GM12878 (cell line): ENCODE data around the gene HASPIN. TPM values are rescaled to one million over a fixed set of nuclear protein-coding genes. Genes with fewer than 3 reads are reported as not detected.

Experiments used
- BHLHE40 ChIP-seq, 2 experiments: fragments of 450-650 bp in 1 of 2; IDR thresholded peaks; 2 replicates each; pipeline ENCODE4 v1.6.1; 2011 to 2017; ENCODE audit warnings: low read depth in 2 of 2, borderline replicate concordance in 1 of 2, improper control_type of control experiment in 1 of 2, low read length in 1 of 2, mild to moderate bottlenecking in 1 of 2
- BMI1 ChIP-seq: fragments of 450-650 bp; IDR thresholded peaks from 2 replicates; pipeline ENCODE4 v1.6.1; 2016; ENCODE audit warnings: mild to moderate bottlenecking, moderate library complexity, borderline replicate concordance
- CBX5 ChIP-seq: sonication (generic); IDR thresholded peaks from 2 replicates; pipeline ENCODE4 v1.6.1; 2016; ENCODE audit warnings: low read depth, moderate library complexity, mild to moderate bottlenecking, inconsistent platforms
- CREB1 ChIP-seq: IDR thresholded peaks from 2 replicates; pipeline ENCODE4 v1.6.1; 2012; ENCODE audit warnings: low read depth, mild to moderate bottlenecking, inconsistent platforms
- ESRRA ChIP-seq: IDR thresholded peaks from 2 replicates; pipeline ENCODE4 v1.6.1; 2012; ENCODE audit warnings: mild to moderate bottlenecking, low read length, improper control_type of control experiment
- MTA2 ChIP-seq: fragments of 450-650 bp; IDR thresholded peaks from 2 replicates; pipeline ENCODE4 v1.6.1; 2016; ENCODE audit warnings: low read depth, mild to moderate bottlenecking, moderate library complexity
- MXI1 ChIP-seq: fragments of 150-350 bp; IDR thresholded peaks from 2 replicates; pipeline ENCODE4 v1.6.1; 2011; ENCODE audit warnings: low read depth, mild to moderate bottlenecking, inconsistent platforms, low read length, improper control_type of control experiment
- NBN ChIP-seq: fragments of 450-650 bp; IDR thresholded peaks from 2 replicates; pipeline ENCODE4 v1.6.1; 2016
- NR2F1 ChIP-seq: fragments of 450-650 bp; conservative IDR thresholded peaks from 2 replicates; pipeline ENCODE4 v1.6.1; 2017; ENCODE audit warnings: mild to moderate bottlenecking
- POLR2A ChIP-seq: IDR thresholded peaks from 2 replicates; pipeline ENCODE4 v1.6.1; 2011; ENCODE audit warnings: low read depth, mild to moderate bottlenecking, low read length
- RAD21 ChIP-seq: IDR thresholded peaks from 2 replicates; pipeline ENCODE4 v1.6.1; 2011; ENCODE audit warnings: mild to moderate bottlenecking, low read depth, low read length, moderate library complexity; ENCODE audit not compliant: insufficient read depth
- RUNX3 ChIP-seq: IDR thresholded peaks from 2 replicates; pipeline ENCODE4 v1.6.1; 2012; ENCODE audit warnings: low read length, inconsistent platforms
- SMAD1 ChIP-seq: fragments of 450-650 bp; IDR thresholded peaks from 2 replicates; pipeline ENCODE4 v1.6.1; 2018; ENCODE audit warnings: mild to moderate bottlenecking, low read depth; ENCODE audit not compliant: partially characterized antibody
- SMAD5 ChIP-seq: IDR thresholded peaks from 2 replicates; pipeline ENCODE4 v1.6.1; 2016; ENCODE audit warnings: antibody characterized with exemption, low read depth
- SPI1 ChIP-seq: IDR thresholded peaks from 2 replicates; pipeline ENCODE4 v1.6.1; 2011; ENCODE audit warnings: low read depth, mild to moderate bottlenecking, low read length, moderate library complexity, borderline replicate concordance; ENCODE audit not compliant: insufficient read depth
- TCF3 ChIP-seq: IDR thresholded peaks from 2 replicates; pipeline ENCODE4 v1.6.1; 2012; ENCODE audit warnings: low read depth, mild to moderate bottlenecking, low read length, borderline replicate concordance; ENCODE audit not compliant: insufficient read depth
- YBX1 ChIP-seq: fragments of 450-650 bp; IDR thresholded peaks from 2 replicates; pipeline ENCODE4 v1.6.1; 2016; ENCODE audit warnings: antibody characterized with exemption
- ZNF207 ChIP-seq: fragments of 450-650 bp; IDR thresholded peaks from 2 replicates; pipeline ENCODE4 v1.6.1; 2014; ENCODE audit warnings: antibody characterized with exemption, mild to moderate bottlenecking, borderline replicate concordance
- ZNF217 ChIP-seq: fragments of 450-650 bp; IDR thresholded peaks from 2 replicates; pipeline ENCODE4 v1.6.1; 2017; ENCODE audit warnings: antibody characterized with exemption, mild to moderate bottlenecking
- ZNF24 ChIP-seq: fragments of 450-650 bp; IDR thresholded peaks from 2 replicates; pipeline ENCODE4 v1.6.1; 2017; ENCODE audit warnings: antibody characterized with exemption, mild to moderate bottlenecking
- ZNF274 ChIP-seq: IDR thresholded peaks from one replicate; pipeline ENCODE4 v1.8.0; 2011; ENCODE audit not compliant: insufficient read length, insufficient read depth
- ZNF384 ChIP-seq: IDR thresholded peaks from 2 replicates; pipeline ENCODE4 v1.6.1; 2012; ENCODE audit warnings: low read depth, mild to moderate bottlenecking, low read length, improper control_type of control experiment, borderline replicate concordance
- ZNF622 ChIP-seq: fragments of 450-650 bp; IDR thresholded peaks from 2 replicates; pipeline ENCODE4 v1.6.1; 2017; ENCODE audit warnings: mild to moderate bottlenecking, inconsistent platforms
- polyA plus RNA-seq, 11 experiments: library from polyadenylated mRNA; depleted of rRNA in 4 of 11; unstranded in 6 of 11; stranded (reverse) in 5 of 11; fragments of >200 nt; fragmentation: Nextera tagmentation in 4 of 11; fragmentation: Illumina TruSeq in 1 of 11; extraction: Ambion mirVana in 4 of 11; extraction: Trizol in 1 of 11; gene quantifications; 1 replicate in 1 of 11; 2 replicates in 10 of 11; pipeline versions ENCODE4 v1.2.1 to v1.2.3, GENCODE V29; 2011 to 2016; ENCODE audit warnings: inconsistent platforms in 2 of 11, missing spikeins in 2 of 11, low read depth in 1 of 11
- total RNA-seq, 4 experiments: library from RNA; depleted of rRNA in 3 of 4; stranded (reverse); fragments of >200 nt in 3 of 4; fragmentation: Illumina TruSeq in 1 of 4; extraction: Trizol in 1 of 4; gene quantifications; 2 replicates each; pipeline versions ENCODE4 v1.2.1 to v1.2.3, GENCODE V29; 2013 to 2021
- TF ChIP-seq, protein P1 (sequence below): IDR thresholded peaks from 2 replicates; pipeline ENCODE4 v1.6.1; 2012; ENCODE audit warnings: mild to moderate bottlenecking, low read depth, low read length
- TF ChIP-seq, protein P2 (sequence below): IDR thresholded peaks from 2 replicates; pipeline ENCODE4 v1.6.1; 2012; ENCODE audit warnings: low read depth, low read length, improper control_type of control experiment
- TF ChIP-seq, protein P3 (sequence below): IDR thresholded peaks from 2 replicates; pipeline ENCODE4 v1.6.1; 2011; ENCODE audit warnings: low read depth, mild to moderate bottlenecking, low read length, moderate library complexity, borderline replicate concordance; ENCODE audit errors: extremely low read depth

Gene HASPIN
- total and polyA plus RNA-seq, 10 of the 15 experiments (the other 5 are each of a cell fraction or from before 2014, with no cell fraction given) = 0.80 to 18.0 (median 10.1) TPM

DNA sequence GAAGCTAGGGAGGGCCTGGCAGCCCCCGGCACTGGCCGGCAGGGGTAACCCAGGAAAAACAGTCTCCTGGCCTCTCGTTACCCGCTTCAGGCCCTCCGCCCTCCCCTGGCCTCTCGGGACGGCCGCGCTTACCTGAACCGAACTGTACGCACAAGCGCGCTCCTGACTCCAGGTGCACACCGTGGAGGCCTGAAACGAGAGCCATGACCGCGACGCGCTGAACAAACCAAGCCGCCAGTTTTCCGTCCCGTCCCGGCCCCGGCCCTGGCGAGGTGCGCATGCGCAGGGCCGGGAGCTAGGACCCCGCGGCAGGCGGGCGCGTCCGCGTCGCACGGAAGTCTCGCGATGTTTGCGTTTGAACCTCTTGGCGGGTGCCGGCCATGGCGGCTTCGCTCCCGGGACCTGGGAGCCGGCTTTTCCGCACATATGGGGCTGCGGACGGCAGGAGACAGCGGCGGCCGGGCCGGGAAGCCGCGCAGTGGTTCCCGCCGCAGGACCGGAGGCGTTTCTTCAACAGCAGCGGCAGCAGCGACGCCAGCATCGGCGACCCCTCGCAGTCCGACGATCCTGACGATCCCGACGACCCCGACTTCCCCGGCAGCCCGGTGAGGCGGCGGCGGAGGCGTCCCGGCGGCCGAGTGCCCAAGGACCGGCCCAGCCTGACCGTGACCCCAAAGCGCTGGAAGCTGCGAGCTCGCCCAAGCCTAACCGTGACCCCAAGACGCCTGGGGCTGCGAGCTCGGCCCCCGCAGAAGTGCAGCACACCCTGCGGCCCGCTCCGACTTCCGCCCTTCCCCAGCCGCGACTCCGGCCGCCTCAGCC lies at the start of gene HASPIN (continued):
- TF ChIP-seq ESRRA = no peak
- peak; percentile 54; the same call in 1 of the 2 replicates for TF ChIP-seq TCF3
- no peak for TF ChIP-seq ZNF24
- no peak for TF ChIP-seq YBX1
- TF ChIP-seq NR2F1 = peak; percentile 66; the same call in 1 of the 2 replicates
- TF ChIP-seq, protein P1, sequence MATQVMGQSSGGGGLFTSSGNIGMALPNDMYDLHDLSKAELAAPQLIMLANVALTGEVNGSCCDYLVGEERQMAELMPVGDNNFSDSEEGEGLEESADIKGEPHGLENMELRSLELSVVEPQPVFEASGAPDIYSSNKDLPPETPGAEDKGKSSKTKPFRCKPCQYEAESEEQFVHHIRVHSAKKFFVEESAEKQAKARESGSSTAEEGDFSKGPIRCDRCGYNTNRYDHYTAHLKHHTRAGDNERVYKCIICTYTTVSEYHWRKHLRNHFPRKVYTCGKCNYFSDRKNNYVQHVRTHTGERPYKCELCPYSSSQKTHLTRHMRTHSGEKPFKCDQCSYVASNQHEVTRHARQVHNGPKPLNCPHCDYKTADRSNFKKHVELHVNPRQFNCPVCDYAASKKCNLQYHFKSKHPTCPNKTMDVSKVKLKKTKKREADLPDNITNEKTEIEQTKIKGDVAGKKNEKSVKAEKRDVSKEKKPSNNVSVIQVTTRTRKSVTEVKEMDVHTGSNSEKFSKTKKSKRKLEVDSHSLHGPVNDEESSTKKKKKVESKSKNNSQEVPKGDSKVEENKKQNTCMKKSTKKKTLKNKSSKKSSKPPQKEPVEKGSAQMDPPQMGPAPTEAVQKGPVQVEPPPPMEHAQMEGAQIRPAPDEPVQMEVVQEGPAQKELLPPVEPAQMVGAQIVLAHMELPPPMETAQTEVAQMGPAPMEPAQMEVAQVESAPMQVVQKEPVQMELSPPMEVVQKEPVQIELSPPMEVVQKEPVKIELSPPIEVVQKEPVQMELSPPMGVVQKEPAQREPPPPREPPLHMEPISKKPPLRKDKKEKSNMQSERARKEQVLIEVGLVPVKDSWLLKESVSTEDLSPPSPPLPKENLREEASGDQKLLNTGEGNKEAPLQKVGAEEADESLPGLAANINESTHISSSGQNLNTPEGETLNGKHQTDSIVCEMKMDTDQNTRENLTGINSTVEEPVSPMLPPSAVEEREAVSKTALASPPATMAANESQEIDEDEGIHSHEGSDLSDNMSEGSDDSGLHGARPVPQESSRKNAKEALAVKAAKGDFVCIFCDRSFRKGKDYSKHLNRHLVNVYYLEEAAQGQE = no peak
- no peak for TF ChIP-seq RAD21
- TF ChIP-seq SMAD1 = no peak
- TF ChIP-seq ZNF274 = no peak
- TF ChIP-seq BMI1 = no peak
- TF ChIP-seq ZNF384 = no peak
- peak; percentile 91 for TF ChIP-seq CREB1
- peak; percentile 93 for TF ChIP-seq MXI1
- TF ChIP-seq, protein P2, sequence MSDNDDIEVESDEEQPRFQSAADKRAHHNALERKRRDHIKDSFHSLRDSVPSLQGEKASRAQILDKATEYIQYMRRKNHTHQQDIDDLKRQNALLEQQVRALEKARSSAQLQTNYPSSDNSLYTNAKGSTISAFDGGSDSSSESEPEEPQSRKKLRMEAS = 0 out of 2 replicates have a peak, but pooled peaks have one; percentile 62
- 0 out of 2 replicates have a peak, but pooled peaks have one; percentile 66 for TF ChIP-seq NBN
- no peak for TF ChIP-seq ZNF622
- TF ChIP-seq BHLHE40 (IDR thresholded peaks at IDR 0.05; ENCODE audit: borderline replicate concordance in 1 of 2, low read depth in 2 of 2, low read length in 1 of 2) = peak; percentile 61 to 73; a peak in 3 of 4 replicates
- TF ChIP-seq POLR2A = peak; percentile 83
- TF ChIP-seq, protein P3, sequence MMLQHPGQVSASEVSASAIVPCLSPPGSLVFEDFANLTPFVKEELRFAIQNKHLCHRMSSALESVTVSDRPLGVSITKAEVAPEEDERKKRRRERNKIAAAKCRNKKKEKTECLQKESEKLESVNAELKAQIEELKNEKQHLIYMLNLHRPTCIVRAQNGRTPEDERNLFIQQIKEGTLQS = no peak
- TF ChIP-seq RUNX3 = 0 out of 2 replicates have a peak, but pooled peaks have one; percentile 15
- no peak for TF ChIP-seq CBX5
- peak; percentile 96 for TF ChIP-seq ZNF207
- no peak for TF ChIP-seq SPI1
- peak; percentile 44; the same call in 1 of the 2 replicates for TF ChIP-seq SMAD5
- TF ChIP-seq MTA2 = no peak
- 0 out of 2 replicates have a peak, but pooled peaks have one; percentile 20 for TF ChIP-seq ZNF217
